A204.1 (cell line): ENCODE results near the gene KDM2B.
"Not testable (repeated sequence)": the region's sequence is repeated elsewhere in the genome, so short reads cannot be mapped to it uniquely, and the experiment has no call there.

Experiments used
- FAIRE-seq: peaks from 2 replicates; lab custom pipeline; 2012; peaks lifted over from hg19 to GRCh38; lab: Jason Lieb, UNC

KDM2B gene

DNA sequence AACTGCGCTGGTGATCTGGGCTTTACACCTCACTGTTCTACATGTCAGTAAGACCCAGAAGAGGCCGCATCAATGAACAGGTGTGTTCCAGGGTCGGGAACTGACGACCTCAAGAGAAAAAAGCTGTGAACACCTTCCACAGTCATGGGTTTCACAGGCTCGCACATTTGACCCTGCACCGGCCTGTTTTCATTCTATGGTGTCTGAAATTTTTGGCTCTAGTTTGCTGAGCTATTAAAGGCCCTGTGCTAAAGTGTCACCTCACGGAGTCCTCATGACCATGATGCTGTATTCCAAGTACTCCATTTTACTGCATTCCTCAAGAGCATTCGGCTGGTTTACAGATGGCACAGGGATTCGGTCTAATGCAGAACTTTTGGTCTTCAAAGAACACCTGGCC is 78.9 kb downstream of the KDM2B start:
- no peak for FAIRE-seq

DNA sequence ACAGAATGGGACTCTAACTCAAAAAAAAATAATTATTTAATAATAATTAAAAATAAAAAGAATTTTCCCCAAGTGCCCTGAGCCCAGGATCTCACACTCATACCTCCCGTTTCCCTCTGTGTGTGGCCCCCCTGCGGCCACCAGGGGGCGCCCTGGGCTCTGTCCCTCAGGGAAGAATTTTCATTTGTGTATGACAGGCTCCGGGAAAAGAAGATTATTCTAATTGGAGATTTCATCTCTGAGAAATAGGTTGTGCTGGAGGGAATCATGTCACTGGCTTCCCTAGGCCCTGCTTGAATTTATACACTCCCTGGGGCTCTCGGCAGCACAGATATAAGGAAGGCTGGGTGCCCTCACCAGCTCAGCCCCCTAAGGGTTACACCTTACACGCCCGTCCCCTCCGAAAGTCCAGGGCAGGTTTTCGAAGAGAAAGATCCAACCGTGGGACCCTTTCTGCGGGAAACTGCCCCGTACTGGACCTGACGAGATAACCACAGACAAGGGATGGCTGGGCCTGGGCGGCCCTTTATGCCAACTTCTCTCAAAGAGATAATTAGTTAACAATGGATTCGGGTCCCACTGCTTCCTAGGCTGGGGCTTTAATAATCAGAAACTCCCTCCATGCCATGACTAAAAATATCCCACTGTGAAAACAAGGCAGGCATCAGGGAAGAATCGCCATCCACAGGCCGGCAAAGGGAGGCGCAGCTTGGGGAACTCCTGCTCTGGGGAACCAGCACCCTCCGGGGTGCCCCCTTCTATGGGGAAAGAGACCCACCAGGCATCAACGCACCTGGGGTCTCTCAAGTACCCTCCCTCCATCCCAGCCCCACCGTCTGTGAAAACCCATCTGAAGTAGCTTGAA is 80.7 kb downstream of the KDM2B start:
- peak; percentile 77 for FAIRE-seq

DNA sequence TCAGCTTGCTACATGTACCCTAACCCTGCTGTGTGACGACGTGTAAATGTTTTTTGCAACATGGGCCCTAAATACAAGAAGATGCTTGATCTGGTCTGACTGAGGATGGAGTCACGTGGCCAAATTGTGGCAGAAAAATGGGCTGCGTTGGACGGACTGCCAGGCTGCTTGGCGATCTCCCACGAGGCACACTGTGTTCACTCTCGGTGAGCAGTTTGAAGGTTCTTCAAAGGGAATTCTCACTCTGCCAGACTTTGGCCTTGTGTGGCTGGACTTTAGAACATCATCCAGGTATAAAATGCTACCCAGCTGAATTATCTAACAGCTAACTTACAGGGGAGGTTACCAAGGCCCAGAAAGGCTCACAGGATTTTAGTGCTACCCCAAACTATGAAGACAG is 85.1 kb downstream of the KDM2B start:
- FAIRE-seq: no peak

DNA sequence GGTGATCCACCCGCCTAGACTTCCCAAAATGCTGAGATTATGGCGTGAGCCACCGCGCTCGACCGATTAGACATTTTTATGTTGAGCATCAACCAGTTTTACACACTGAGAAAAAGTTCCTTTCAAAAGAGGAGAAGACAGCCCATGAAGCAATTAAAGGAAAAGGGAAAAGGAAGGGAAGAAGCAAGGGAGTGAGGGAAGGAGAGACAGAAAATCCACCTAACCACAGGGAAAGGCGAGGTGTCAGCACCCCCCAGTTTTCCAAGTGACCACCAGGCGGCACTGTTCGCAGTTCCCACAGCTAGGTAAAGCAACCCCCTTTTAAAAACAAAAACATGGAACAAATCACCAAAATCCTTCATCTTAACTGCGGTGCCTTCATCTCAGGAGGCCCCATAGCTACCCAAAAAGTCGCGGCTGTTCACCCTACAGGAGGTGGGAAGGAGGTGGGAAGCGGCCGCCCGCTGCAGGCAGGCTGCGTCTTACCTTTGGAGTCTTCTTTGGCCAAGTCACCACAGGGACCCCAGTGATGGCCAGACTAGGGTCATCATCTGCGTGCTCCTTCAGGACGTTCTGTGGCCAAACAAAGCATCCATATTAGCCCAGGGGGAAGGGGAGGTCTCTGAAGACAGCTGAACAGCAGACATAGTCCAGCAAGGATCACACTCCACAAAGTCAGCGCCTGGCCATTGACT is 86.6 kb downstream of the KDM2B start:
- FAIRE-seq: no peak

DNA sequence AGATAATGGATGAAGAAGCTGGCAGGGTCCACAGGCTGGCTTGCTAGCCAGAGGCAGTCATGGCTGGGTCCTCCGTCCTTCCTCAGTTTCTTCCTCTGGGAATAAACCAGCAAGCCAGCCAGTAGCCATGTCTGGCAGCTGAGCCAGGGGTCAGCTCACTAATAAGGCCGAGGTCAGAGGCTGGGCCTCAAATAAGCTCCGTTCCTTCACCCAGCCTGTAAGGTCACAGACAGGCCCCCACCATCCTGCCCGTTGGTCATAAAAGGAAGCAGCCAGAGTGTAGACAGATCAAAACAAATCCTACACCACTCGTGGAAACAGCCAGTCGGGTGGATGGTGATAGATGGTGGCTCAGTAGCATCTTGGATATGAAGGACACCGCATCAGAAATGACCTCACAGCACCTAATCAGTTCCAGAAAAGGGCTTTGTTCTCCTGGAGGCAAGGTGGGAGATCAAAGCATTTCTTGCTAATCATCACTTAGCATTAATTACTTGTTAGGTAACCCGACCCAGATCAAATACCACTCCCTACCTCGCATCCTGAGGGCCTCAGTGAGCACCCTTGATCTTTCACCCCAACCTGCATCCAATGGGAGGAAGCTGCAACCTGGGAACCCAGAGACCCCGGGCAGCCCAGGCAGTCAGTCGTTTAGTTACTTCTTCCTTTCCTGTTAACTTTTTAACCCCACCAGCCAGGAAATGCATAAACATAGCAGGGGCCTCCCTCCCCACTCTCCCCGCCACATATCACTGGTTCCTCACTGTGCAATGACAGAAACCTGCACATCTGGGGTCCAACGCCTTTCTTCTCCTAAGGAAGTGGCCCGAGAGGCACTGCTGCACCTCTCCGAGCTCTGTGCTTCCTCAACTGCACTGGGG is 90.2 kb downstream of the KDM2B start:
- FAIRE-seq: no peak

DNA sequence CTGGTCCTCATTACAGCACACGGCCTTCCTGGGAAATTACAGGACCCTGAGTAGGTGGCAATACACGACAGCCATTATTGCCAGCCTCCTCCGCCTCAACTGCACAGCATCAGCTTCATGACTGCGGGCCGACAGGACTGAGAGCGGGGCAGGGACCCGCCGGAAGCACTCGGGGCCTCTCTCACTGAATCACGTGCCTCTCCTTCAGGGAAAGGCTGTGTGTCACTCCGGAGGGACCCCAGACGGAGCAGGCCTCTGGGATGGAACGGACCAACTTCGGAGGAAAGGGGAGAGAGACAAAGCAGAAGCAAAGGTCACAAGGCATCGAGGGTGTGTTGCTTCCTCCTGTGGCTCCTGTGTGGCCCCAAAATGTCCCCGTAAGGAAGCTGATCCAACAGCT is 90.9 kb downstream of the KDM2B start:
- no peak for FAIRE-seq

DNA sequence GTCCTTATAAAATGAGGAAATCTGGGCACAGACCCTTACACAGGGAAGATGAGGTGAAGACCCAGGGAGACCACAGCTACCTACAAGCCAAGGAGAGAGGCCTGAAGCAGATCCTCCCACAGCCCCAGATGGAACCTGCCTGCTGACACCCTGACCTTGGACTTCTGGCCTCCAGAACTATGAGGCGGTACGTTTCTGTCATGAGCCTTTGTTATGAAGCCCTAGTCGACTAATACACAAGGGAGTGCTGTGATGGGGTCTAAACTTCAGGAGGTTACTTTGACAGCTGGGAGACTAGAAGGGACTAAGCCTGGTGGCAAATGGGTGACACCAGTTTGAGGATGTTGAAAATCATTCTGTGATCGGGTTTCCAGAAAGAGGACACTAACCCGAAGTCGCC is 95.9 kb downstream of the KDM2B start:
- no peak for FAIRE-seq

DNA sequence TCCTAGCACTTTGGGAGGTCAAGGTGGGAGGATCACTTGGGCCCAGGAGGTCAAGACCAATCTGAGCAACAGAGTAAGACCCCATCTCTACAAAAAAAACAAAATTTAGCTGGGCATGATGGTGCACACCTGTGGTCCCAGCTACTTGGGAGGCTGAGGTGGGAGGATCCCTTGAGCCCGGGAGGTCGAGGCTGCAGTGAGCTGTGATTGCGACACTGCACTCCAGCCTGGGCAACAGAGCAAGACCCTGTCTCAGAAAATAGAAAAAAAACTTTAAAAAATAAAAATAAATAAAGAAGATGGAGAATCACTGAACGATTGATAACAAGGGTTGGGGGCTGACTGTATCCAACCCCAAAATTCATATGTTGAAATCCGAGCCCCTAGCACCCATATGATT is 96.3 kb downstream of the KDM2B start:
- FAIRE-seq: not testable (repeated sequence)

DNA sequence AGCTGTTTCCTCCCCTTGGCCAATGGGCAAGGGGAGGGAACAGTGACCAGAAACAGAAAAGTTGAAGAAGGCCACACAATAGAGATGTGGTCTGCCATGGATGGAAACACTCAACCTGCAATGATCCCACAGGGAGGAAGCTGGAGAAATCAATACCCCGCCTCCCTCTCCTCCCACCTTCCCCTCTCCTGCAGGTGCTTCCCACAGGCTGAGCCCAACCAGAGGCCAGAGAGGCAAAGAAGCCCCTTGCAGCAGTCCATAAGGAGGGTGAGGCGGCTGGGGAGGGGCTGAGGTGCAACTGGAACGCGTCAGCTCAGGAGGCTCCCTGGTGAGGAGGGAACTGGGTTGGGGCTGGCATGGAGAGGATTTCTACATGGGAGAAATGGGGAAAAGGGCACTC is 96.9 kb downstream of the KDM2B start:
- FAIRE-seq: no peak

DNA sequence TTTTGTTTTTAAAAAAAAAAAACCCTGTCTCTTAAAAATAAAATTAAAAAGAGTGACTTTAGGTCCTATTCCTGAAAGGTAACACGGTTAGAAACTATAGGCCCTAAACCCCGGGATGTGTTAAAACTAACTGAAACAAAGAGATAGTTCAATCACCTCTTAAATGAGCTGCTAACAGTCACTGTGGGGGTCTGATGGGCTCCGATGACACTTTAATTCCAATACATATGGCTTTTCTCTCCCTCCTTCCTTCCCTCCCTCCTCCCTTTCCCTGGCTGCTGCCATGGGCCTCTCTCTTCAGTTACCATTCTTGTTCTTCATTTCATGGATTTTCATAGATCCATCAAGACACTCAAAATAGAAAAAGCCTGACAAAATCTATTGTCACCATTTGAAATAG is 104.3 kb downstream of the KDM2B start:
- FAIRE-seq: no peak

DNA sequence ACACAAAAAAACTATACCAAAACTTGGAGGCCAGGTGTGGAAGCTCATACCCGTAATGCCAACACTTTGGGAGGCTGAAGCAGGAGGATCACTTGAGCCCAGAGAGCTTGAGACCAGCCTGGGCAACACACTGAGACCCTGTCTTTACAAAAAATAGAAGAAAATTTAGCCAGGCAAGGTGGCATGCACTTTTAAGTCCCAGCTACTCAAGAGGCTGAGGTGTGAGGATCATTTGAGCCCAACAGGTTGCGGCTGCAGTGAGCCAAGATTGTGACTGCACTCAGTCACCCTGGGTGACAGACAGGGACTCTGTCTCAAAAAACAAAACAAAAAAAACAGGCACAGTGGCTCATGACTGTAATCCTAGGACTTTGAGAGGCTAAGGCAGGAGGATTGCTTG is 105.5 kb downstream of the KDM2B start:
- FAIRE-seq: no peak

DNA sequence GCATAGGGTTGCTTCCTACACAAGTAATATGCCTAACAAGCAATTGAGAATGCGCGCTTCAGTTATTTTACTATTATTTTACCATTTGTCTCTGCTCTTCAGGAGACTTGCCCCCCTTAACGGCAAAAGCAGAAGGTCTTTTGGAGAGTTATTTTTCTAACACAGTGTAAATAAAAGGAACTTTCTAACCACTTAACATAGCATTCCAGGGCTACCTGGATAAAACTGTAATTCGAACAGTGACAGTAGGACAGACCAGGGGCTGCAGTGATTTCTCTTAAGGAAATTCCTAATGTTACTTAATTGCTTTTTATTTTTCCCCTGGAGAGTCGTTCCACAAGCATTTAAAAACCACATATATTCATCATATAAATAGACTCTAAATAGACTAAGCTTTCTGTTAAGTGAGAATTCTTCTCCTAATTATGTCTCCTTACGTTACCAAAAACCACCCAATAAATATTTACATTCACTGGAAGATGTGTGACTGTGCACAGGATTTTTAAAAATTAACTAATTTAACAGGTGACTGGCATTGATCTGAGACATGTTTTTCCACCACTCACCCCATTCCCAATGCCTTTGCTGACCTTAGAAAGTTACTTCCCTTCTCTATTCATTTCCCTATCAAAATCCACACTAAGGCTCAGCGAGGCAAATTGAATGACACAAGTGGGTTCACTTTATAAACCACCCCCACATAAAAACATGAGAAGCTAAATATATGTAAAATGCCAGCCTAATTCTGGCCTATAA is 108.5 kb downstream of the KDM2B start:
- FAIRE-seq: no peak

DNA sequence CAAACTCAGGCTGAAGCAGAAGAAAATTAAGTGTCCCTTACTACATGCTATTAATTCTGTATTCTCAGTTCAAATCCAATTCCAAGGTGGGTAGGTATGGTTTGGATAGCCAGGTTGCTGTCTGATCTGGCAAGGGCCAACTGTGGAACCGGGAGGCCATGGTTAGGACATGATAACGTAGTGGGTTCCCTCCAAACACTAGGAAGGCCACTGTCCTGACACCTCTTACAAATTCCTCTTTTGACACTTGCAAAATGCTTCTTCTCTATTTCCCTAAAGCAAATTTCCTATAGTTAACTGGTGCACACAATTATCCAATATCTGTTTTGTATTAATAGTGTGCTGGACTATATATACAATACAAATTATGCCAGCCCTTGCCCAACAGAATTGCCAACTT is 110.1 kb downstream of the KDM2B start:
- no peak for FAIRE-seq

DNA sequence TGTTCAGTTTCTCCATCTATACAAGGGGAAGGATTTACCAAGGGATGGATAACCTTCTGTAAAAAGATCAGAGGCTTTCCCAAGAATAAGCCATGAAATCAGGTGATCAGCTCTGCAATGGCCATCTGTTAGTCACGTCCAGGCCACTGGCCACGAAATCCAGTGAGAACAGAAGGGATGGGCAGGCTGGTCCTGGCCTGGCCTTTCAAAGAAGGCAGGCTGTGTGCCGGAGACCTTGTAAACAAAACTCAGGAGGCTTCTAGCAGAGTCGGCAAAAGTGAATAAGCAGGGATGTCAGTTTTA is 112.4 kb downstream of the KDM2B start:
- FAIRE-seq: no peak

DNA sequence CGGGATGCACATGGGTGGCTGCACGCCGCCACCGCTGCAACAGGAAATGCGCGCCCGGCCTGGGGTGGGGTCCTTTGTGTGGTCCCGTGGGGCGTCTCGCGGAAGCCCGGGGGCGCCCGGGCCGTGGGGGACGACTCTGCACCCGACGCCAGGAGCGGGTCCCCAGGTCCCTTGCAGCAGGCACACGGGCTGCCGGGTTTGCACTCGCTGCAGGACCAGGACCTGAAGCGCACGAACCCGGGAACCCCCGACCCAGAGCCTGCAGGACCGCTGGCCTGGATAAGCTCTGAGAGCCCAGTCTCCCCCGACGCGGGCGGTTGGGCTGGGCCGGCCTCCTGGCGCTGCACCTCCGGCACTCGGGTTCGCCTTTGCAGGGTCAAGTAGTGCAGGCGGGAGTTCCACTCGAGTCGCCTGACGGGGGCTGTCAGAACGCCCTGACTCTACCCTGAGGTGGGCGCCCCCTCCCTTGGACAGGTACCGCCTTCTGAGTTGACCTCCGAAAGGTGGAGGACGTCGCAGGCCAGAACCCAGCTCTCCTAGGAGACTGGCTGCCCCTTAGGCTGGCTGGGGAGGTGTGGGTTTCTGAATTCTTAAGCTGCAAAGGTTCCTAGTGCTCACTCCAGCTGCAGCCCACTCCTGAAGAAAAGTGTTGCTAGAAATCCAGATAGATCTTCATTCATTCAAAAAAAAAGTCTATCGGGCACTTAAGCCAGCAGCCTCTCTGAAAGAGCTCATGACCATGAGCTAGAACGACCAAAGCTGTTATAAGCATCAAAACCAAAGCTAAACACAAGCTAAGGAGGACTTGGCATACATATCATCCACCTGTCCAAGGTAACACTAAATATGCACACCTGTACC is 113.0 kb downstream of the KDM2B start:
- no peak for FAIRE-seq

DNA sequence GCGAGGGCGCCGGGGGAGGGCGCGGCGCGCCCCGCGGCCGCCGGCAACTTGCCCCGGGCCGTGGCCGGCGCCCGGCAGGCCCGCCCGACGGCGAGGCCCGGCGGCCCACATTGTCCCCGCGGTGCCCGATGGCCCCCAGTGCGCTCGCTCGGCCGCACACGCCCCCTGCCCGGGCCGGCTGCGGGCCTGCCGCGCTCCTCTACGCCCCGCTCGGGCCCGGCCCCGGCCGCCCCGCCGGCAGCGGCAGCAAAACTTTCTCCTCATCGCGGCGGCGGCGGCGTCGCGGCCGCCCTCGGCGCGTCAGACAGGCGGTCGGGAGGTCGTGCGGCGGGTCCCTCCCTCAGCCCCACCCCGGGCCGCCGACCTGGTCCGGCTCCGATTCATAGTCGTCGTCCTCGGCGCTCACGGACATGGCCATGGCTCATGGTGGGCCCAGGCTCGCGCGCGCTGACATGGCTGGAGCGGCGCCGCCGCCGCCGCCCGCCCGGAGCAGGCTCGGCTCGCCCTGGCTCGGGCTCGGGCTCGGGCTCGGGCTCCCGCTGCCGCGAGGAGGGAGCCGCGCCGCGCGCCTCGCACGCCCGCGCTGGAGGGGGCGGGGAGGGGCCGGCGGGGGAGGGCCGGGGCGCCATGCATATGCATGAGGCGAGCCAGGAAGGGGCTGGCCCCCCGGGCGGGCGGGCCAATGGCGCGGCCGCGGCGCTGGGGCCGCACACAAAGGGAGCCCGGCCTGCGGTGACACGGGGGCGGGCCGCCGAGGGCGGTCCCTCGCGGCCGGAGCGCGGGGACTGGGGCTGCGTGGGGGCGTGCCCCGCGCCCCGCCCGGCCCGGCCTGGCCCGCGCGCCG is 113.8 kb downstream of the KDM2B start:
- no peak for FAIRE-seq

DNA sequence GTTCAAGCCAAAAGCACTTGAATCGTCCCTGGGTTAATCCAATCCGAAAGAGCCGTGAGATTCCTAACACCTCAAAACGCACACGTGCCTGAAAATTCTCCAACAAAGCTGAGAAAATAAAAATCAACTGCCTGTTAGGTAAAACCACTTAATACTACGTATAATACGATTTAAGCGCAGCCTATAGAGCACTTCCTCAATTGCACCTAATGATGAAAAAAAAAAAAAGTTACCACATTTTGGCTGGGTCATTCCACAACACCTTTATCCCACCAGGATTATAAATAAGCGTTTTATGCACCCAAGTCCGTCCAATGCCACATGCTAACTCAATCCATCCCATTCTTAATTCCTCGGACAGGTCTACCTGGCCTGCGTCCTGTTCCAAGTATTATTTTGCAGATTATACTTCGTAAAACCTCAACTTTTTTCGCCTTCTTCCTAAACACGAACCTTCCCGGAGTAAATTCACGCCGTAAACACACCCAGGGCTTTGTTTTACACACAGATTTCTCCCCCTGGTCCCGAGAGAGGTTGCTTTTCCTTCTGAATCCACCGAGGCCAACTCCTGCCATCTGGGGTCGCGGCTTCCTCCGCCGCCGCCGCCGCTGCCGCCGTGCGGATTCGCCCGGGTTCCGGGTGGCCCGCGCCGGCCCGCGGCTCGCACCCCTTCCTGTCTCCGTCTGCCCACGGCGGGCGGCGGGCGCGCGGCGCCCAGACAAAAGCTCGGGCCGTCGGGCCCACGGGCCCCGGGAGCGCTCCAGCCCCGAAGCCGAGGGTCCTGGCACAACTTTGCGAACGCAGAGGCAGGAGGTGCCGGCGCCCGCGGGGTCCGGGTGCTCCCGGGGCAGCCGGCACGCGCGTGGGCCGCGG is 114.7 kb downstream of the KDM2B start:
- FAIRE-seq: no peak

DNA sequence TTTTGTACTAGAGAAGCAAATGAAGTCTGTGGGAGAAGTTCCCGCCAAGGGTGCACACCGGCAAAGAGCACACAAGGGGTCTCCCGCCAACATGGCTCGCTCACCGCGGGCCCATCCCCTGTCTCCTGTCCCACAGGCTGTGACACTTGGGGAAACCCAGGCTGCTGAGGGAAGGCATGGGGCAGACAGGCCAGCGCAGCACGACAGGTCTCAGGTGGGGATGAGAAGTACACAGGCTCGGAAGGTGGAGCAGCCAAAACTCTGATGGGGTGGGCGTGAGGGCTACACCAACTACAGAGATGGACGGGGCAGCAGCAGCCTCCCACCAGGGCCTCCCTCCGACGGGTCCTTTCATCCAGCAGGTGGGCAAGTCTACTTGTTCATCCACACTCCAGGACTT is 116.5 kb downstream of the KDM2B start:
- no peak for FAIRE-seq

DNA sequence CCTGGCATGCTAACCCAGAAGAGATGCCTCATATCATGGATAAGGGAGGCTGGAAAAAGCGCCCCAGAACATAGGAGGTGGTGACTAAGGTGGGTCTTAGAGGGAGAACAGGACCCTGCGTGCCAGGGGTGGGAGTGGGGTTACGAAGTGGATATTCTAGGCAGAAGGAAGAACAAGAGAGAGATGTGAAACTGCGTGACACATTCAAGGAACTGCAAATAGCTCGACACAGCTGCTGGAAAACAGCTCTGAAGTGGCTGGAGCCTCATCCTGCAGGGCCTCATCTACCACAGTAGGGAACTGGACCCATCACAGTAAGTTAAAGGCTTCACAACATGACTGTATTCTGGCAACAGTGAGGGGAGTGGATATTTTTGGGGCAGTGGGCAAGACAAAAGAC is 119.8 kb downstream of the KDM2B start:
- FAIRE-seq: no peak
